Endodermal cell (in vitro differentiated cells): ENCODE results near the gene PRKCI. TPM values are rescaled to one million over a fixed set of nuclear protein-coding genes. Genes with fewer than 3 reads are reported as not detected.
"Not testable (repeated sequence)": the region's sequence is repeated elsewhere in the genome, so short reads cannot be mapped to it uniquely, and the experiment has no call there.

Experiments used
- DNase-seq: peaks from one replicate; pipeline ENCODE4 v3.0.0-alpha.2; 2017
- H3K27ac ChIP-seq: 2 replicates; pipeline ENCODE4 v1.5.1; 2013; ENCODE audit warnings: mild to moderate bottlenecking, low read depth, low read length, moderate library complexity
- H3K27me3 ChIP-seq: 2 replicates; pipeline ENCODE4 v1.6.1; 2013; ENCODE audit warnings: mild to moderate bottlenecking, low read length, moderate library complexity; ENCODE audit not compliant: insufficient read depth, control insufficient read depth, poor library complexity, severe bottlenecking
- H3K36me3 ChIP-seq: 2 replicates; pipeline ENCODE4 v1.7.0; 2013; ENCODE audit warnings: mild to moderate bottlenecking, low read length, moderate library complexity; ENCODE audit not compliant: control insufficient read depth, insufficient read depth
- H3K4me1 ChIP-seq: one replicate; pipeline ENCODE4 v1.7.0; 2013; ENCODE audit warnings: low read length; ENCODE audit not compliant: control insufficient read depth, insufficient read depth
- H3K4me3 ChIP-seq: 2 replicates; pipeline ENCODE4 v1.5.1; 2013; ENCODE audit warnings: mild to moderate bottlenecking, low read length, moderate library complexity
- H3K9ac ChIP-seq: 2 replicates; pipeline ENCODE4 v1.6.1; 2013; ENCODE audit warnings: mild to moderate bottlenecking, low read length, moderate library complexity; ENCODE audit not compliant: poor library complexity, severe bottlenecking; ENCODE audit errors: extremely low read depth
- H3K9me3 ChIP-seq: 2 replicates; pipeline ENCODE4 v1.6.1; 2013; ENCODE audit warnings: mild to moderate bottlenecking, low read length, moderate library complexity; ENCODE audit not compliant: control insufficient read depth
- H3K27ac Mint-ChIP-seq: 2 replicates; pipeline ENCODE4 v1.8.0; 2020; ENCODE audit warnings: mixed read lengths
- H3K27me3 Mint-ChIP-seq: 2 replicates; pipeline ENCODE4 v1.8.0; 2021; ENCODE audit warnings: mild to moderate bottlenecking, mixed read lengths; ENCODE audit not compliant: insufficient read depth
- H3K36me3 Mint-ChIP-seq: 2 replicates; pipeline ENCODE4 v1.8.0; 2020; ENCODE audit warnings: low read depth, mixed read lengths
- H3K4me1 Mint-ChIP-seq: 2 replicates; pipeline ENCODE4 v1.8.0; 2020; ENCODE audit warnings: mixed read lengths
- H3K4me3 Mint-ChIP-seq: 2 replicates; pipeline ENCODE4 v1.8.0; 2020; ENCODE audit warnings: mild to moderate bottlenecking, moderate library complexity, mixed read lengths
- H3K9me3 Mint-ChIP-seq: 2 replicates; pipeline ENCODE4 v1.8.0; 2020; ENCODE audit warnings: mild to moderate bottlenecking, mixed read lengths
- CTCF ChIP-seq: fragments of 200-600 bp; sonication (generic); conservative IDR thresholded peaks from 2 replicates; pipeline ENCODE4 v1.5.0; 2021; ENCODE audit warnings: antibody characterized with exemption, mild to moderate bottlenecking
- WGBS, 2 experiments: methylation state at CpG; one replicate each; pipeline versions ENCODE4 v1.1.5 to v1.1.7; 2013; ENCODE audit warnings: missing lambda C conversion rate in 2 of 2, mixed read lengths in 1 of 2; ENCODE audit not compliant: insufficient coverage in 1 of 2, insufficient read length in 1 of 2; 5-methylcytosine and 5-hydroxymethylcytosine counted together
- total RNA-seq, 2 donors: library from RNA; stranded (reverse); fragmentation: NEBNext Ultra II Directional in 1 of 2; extraction: Animal tissue kit (Norgen Biotek cat#: 25700) in 1 of 2; gene quantifications; 2 replicates in 1 of 2; 3 replicates in 1 of 2; pipeline ENCODE4 v1.2.1, GENCODE V29; 2021

The PRKCI gene
- total RNA-seq, 2 donors from 2014 or later, result 81.9 to 103 TPM

GRCh38 chr3:170259907-170260306 lies 37.7 kb downstream of the PRKCI start:
- Histone ChIP-seq H3K9me3 (peaks cover 13% of the 10 kb centered on the region), H3K9ac (no peak overlapping the region), H3K27me3 (no peaks in the 10 kb centered on the region), H3K4me1 (no peaks in the 10 kb centered on the region), H3K27ac (no peak overlapping the region), H3K4me3 (no peak overlapping the region), H3K36me3 (peaks cover 56% of the 10 kb centered on the region)
- H3K36me3 Mint-ChIP-seq, result peaks cover 64% of the 10 kb centered on the region
- no peak overlapping the region for H3K4me3 Mint-ChIP-seq
- no peak overlapping the region for H3K27ac Mint-ChIP-seq
- no peak for TF ChIP-seq CTCF
- WGBS, 2 experiments, result 95 to 96% methylated on average over 2 to 4 of the region's 4 CpGs
- H3K4me1 Mint-ChIP-seq, result no peaks in the 10 kb centered on the region
- H3K9me3 Mint-ChIP-seq, result peaks cover 9% of the 10 kb centered on the region
- no peak for DNase-seq
- no peaks in the 10 kb centered on the region for H3K27me3 Mint-ChIP-seq

GRCh38 chr3:170267793-170268192 lies 45.6 kb downstream of the PRKCI start:
- Mint-ChIP-seq H3K4me3 (no peak overlapping the region), H3K27ac (no peak overlapping the region), H3K27me3 (no peaks in the 10 kb centered on the region), H3K36me3 (peaks cover 62% of the 10 kb centered on the region), H3K4me1 (no peaks in the 10 kb centered on the region), H3K9me3 (no peaks in the 10 kb centered on the region)
- 96 to 97% methylated on average over 4 to 5 of the region's 5 CpGs for WGBS, 2 experiments
- no peak overlapping the region for H3K4me3 ChIP-seq
- no peaks in the 10 kb centered on the region for H3K27me3 ChIP-seq
- no peak overlapping the region for H3K9ac ChIP-seq
- H3K9me3 ChIP-seq, result no peaks in the 10 kb centered on the region
- peaks cover 74% of the 10 kb centered on the region for H3K36me3 ChIP-seq
- H3K4me1 ChIP-seq, result no peaks in the 10 kb centered on the region
- no peak overlapping the region for H3K27ac ChIP-seq
- no peak for TF ChIP-seq CTCF
- DNase-seq, result no peak

- H3K4me3 Mint-ChIP-seq, H3K27me3 ChIP-seq, H3K27ac Mint-ChIP-seq, H3K4me1 Mint-ChIP-seq, H3K9me3 Mint-ChIP-seq, H3K9ac ChIP-seq, H3K4me3 ChIP-seq, H3K27ac ChIP-seq, H3K27me3 Mint-ChIP-seq, H3K9me3 ChIP-seq, DNase-seq, H3K4me1 ChIP-seq: not testable (repeated sequence)
- H3K36me3 ChIP-seq, result peaks cover 76% of the 10 kb centered on the region
- peaks cover 63% of the 10 kb centered on the region for H3K36me3 Mint-ChIP-seq
- WGBS, 2 experiments, result 76 to 96% methylated on average over 4 to 8 of the region's 8 CpGs
Observed at GRCh38 chr3:170269673-170270254, 47.5 kb downstream of the PRKCI start.
